H9 (cell line): ENCODE results near the gene DNER. TPM values are rescaled to one million over a fixed set of nuclear protein-coding genes. Genes with fewer than 3 reads are reported as not detected.

Source experiments
- DNase-seq: peaks from one replicate; pipeline ENCODE4 v3.0.0-alpha.2; 2017
- H2AFZ ChIP-seq: one replicate; pipeline ENCODE4 v1.6.1; 2013; ENCODE audit warnings: mild to moderate bottlenecking, low read length, control low read depth, moderate library complexity
- H2AK5ac ChIP-seq: 2 replicates; pipeline ENCODE4 v1.6.1; 2013; ENCODE audit warnings: low read length, control low read depth, mixed read lengths; ENCODE audit not compliant: insufficient read length
- H2BK120ac ChIP-seq: one replicate; pipeline ENCODE4 v1.6.1; 2013; ENCODE audit warnings: low read depth, mild to moderate bottlenecking, low read length, control low read depth, inconsistent platforms; ENCODE audit not compliant: poor library complexity, severe bottlenecking
- H2BK12ac ChIP-seq: 2 replicates; pipeline ENCODE4 v1.6.1; 2013; ENCODE audit warnings: low read length, control low read depth, mixed read lengths, low read depth; ENCODE audit not compliant: insufficient read length
- H2BK15ac ChIP-seq: 2 replicates; pipeline ENCODE4 v1.6.1; 2013; ENCODE audit warnings: low read depth, low read length, control low read depth
- H2BK20ac ChIP-seq: one replicate; pipeline ENCODE4 v1.6.1; 2013; ENCODE audit warnings: low read depth, mild to moderate bottlenecking, low read length, control low read depth, inconsistent platforms; ENCODE audit not compliant: poor library complexity, severe bottlenecking
- H2BK5ac ChIP-seq: 2 replicates; pipeline ENCODE4 v1.6.1; 2013; ENCODE audit warnings: low read length, control low read depth, mixed read lengths; ENCODE audit not compliant: insufficient read length
- H3K14ac ChIP-seq: 2 replicates; pipeline ENCODE4 v1.6.1; 2013; ENCODE audit warnings: low read length, control low read depth; ENCODE audit not compliant: insufficient read depth
- H3K18ac ChIP-seq: 2 replicates; pipeline ENCODE4 v1.6.1; 2013; ENCODE audit warnings: low read depth, mild to moderate bottlenecking, mixed read lengths, low read length, control low read depth; ENCODE audit not compliant: insufficient read length
- H3K23ac ChIP-seq: 2 replicates; pipeline ENCODE4 v1.6.1; 2013; ENCODE audit warnings: low read length, control low read depth, mixed read lengths, low read depth; ENCODE audit not compliant: insufficient read length
- H3K23me2 ChIP-seq: 2 replicates; pipeline ENCODE4 v1.6.1; 2013; ENCODE audit warnings: low read depth, mild to moderate bottlenecking, mixed read lengths, low read length, control low read depth; ENCODE audit not compliant: insufficient read length, poor library complexity, severe bottlenecking
- H3K27ac ChIP-seq: 2 replicates; pipeline ENCODE4 v1.5.1; 2013; ENCODE audit warnings: low read length, control low read depth, mixed read lengths, low read depth; ENCODE audit not compliant: insufficient read length
- H3K27me3 ChIP-seq: 2 replicates; pipeline ENCODE4 v1.6.1; 2013; ENCODE audit warnings: low read length, control low read depth, inconsistent platforms; ENCODE audit not compliant: insufficient read depth
- H3K4ac ChIP-seq: 2 replicates; pipeline ENCODE4 v1.6.1; 2013; ENCODE audit warnings: low read depth, mild to moderate bottlenecking, control low read depth, inconsistent platforms, low read length, moderate library complexity
- H3K4me1 ChIP-seq: 2 replicates; pipeline ENCODE4 v1.6.1; 2013; ENCODE audit warnings: low read length, control low read depth, inconsistent platforms; ENCODE audit not compliant: insufficient read depth
- H3K4me2 ChIP-seq: 2 replicates; pipeline ENCODE4 v1.6.1; 2013; ENCODE audit warnings: low read length, control low read depth, mixed read lengths; ENCODE audit not compliant: insufficient read length, insufficient read depth
- H3K56ac ChIP-seq: 2 replicates; pipeline ENCODE4 v1.6.1; 2013; ENCODE audit warnings: low read depth, mild to moderate bottlenecking, mixed read lengths, low read length, control low read depth; ENCODE audit not compliant: insufficient read length
- H3K79me1 ChIP-seq: 2 replicates; pipeline ENCODE4 v1.6.1; 2013; ENCODE audit warnings: low read depth, mild to moderate bottlenecking, moderate library complexity, low read length, control low read depth, inconsistent platforms; ENCODE audit not compliant: insufficient read depth, poor library complexity, severe bottlenecking
- H3K79me2 ChIP-seq: 2 replicates; pipeline ENCODE4 v1.6.1; 2013; ENCODE audit warnings: low read length, control low read depth, inconsistent platforms; ENCODE audit not compliant: insufficient read depth
- H3K9ac ChIP-seq: 2 replicates; pipeline ENCODE4 v1.6.1; 2013; ENCODE audit warnings: low read length, control low read depth, mixed read lengths; ENCODE audit not compliant: insufficient read length; ENCODE audit errors: extremely low read depth
- H3K9me3 ChIP-seq: one replicate; pipeline ENCODE4 v1.6.1; 2013; ENCODE audit warnings: low read depth, low read length, inconsistent platforms; ENCODE audit not compliant: control insufficient read depth
- H3T11ph ChIP-seq: one replicate; pipeline ENCODE4 v1.6.1; 2013; ENCODE audit warnings: mild to moderate bottlenecking, low read length, control low read depth, inconsistent platforms
- H4K20me1 ChIP-seq: one replicate; pipeline ENCODE4 v1.6.1; 2013; ENCODE audit not compliant: control insufficient read depth, insufficient read length, insufficient read depth
- H4K5ac ChIP-seq: 2 replicates; pipeline ENCODE4 v1.6.1; 2013; ENCODE audit warnings: low read depth, mild to moderate bottlenecking, mixed read lengths, low read length, control low read depth; ENCODE audit not compliant: insufficient read length
- H4K8ac ChIP-seq: replicated peaks from 2 replicates; pipeline ENCODE4 v1.6.1; 2013; ENCODE audit warnings: low read length, control low read depth, mixed read lengths, low read depth; ENCODE audit not compliant: insufficient read length
- H4K91ac ChIP-seq: 2 replicates; pipeline ENCODE4 v1.6.1; 2013; ENCODE audit warnings: low read depth, mild to moderate bottlenecking, moderate library complexity, mixed read lengths, low read length, control low read depth; ENCODE audit not compliant: insufficient read length
- H3K27ac Mint-ChIP-seq, 3 experiments: 2 replicates in 2 of 3; 3 replicates in 1 of 3; pipeline ENCODE4 v1.8.0; 2020 to 2021; ENCODE audit warnings: mixed read lengths in 3 of 3, mild to moderate bottlenecking in 1 of 3, moderate library complexity in 1 of 3
- H3K27me3 Mint-ChIP-seq: 2 replicates; pipeline ENCODE4 v1.8.0; 2021; ENCODE audit warnings: low read depth, mild to moderate bottlenecking, moderate library complexity, mixed read lengths
- H3K36me3 Mint-ChIP-seq, 3 experiments: 2 replicates in 2 of 3; 3 replicates in 1 of 3; pipeline ENCODE4 v1.8.0; 2020 to 2021; ENCODE audit warnings: low read depth in 3 of 3, mixed read lengths in 3 of 3; ENCODE audit not compliant: insufficient read depth in 1 of 3
- H3K4me1 Mint-ChIP-seq, 2 experiments: 2 replicates each; pipeline ENCODE4 v1.8.0; 2020; ENCODE audit warnings: mixed read lengths in 2 of 2
- H3K4me3 Mint-ChIP-seq, 2 experiments: 2 replicates in 1 of 2; 3 replicates in 1 of 2; pipeline ENCODE4 v1.8.0; 2020 to 2021; ENCODE audit warnings: mild to moderate bottlenecking in 2 of 2, mixed read lengths in 2 of 2, moderate library complexity in 1 of 2
- H3K9me3 Mint-ChIP-seq, 2 experiments: 2 replicates in 1 of 2; 3 replicates in 1 of 2; pipeline ENCODE4 v1.8.0; 2020; ENCODE audit warnings: mild to moderate bottlenecking in 2 of 2, mixed read lengths in 2 of 2, moderate library complexity in 1 of 2
- WGBS: extraction: QIAGEN DNeasy Blood & Tissue Kit; methylation state at CpG from one replicate; pipeline ENCODE4 v1.1.7; 2013; ENCODE audit warnings: missing lambda C conversion rate, low lambda C conversion rate, mixed read lengths; ENCODE audit not compliant: insufficient read length; ENCODE audit errors: extremely low coverage; 5-methylcytosine and 5-hydroxymethylcytosine counted together
- total RNA-seq: library from RNA; stranded (reverse); gene quantifications from 2 replicates; pipeline ENCODE4 v1.2.1, GENCODE V29; 2021
- TF ChIP-seq, protein P1 (sequence below): fragments of 200-600 bp; sonication (generic); conservative IDR thresholded peaks from 3 replicates; pipeline ENCODE4 v1.8.0; 2021; ENCODE audit warnings: antibody characterized with exemption, mild to moderate bottlenecking

DNER gene
- total RNA-seq, 1 experiment from 2014 or later: 1.0 TPM

DNA sequence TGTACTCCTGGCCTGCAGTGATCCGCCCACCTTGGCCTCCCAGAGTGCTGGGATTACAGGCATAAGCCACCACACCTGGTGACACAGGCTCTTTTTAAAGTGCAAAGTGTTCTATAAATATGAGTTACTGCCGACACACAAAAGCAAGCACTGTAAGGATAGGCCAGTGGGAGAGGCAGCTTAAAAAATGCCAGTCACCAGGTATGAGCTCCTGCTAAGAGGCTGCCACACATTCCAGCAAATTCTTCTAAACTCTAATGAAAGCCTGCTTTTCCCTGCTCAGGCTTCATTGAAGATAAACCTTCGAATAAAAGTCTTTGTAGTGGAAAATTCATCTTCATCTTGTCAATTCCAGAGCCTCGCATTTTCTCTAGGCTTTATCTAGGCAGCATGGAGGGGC, 240.2 kb downstream of the DNER start:
- no peak for DNase-seq
- H4K8ac ChIP-seq: no peak overlapping the region
- no peak overlapping the region for H2BK5ac ChIP-seq
- TF ChIP-seq, protein P1, sequence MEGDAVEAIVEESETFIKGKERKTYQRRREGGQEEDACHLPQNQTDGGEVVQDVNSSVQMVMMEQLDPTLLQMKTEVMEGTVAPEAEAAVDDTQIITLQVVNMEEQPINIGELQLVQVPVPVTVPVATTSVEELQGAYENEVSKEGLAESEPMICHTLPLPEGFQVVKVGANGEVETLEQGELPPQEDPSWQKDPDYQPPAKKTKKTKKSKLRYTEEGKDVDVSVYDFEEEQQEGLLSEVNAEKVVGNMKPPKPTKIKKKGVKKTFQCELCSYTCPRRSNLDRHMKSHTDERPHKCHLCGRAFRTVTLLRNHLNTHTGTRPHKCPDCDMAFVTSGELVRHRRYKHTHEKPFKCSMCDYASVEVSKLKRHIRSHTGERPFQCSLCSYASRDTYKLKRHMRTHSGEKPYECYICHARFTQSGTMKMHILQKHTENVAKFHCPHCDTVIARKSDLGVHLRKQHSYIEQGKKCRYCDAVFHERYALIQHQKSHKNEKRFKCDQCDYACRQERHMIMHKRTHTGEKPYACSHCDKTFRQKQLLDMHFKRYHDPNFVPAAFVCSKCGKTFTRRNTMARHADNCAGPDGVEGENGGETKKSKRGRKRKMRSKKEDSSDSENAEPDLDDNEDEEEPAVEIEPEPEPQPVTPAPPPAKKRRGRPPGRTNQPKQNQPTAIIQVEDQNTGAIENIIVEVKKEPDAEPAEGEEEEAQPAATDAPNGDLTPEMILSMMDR: no peak
- H3K14ac ChIP-seq: no peak overlapping the region
- H3K27me3 ChIP-seq: no peaks in the 10 kb centered on the region
- no peak overlapping the region for H2BK120ac ChIP-seq
- no peak overlapping the region for H2AFZ ChIP-seq
- no peak overlapping the region for H3K9ac ChIP-seq
- Mint-ChIP-seq H3K27me3 (no peaks in the 10 kb centered on the region; the same call in 1 of the 2 replicates), H3K27ac (peak overlapping the region in 2 of 3 experiments; percentile 17 to 18; a peak in 3 of 7 replicates), H3K36me3 (peaks cover 0 to 7% (median 0%) of the 10 kb centered on the region in 3 experiments; a peak in 1 of 7 replicates), H3K4me1 (peaks cover 20 to 30% of the 10 kb centered on the region in 2 experiments), H3K4me3 (no peak overlapping the region), H3K9me3 (peaks cover 0 to 4% of the 10 kb centered on the region in 2 experiments; a peak in 1 of 5 replicates)
- H4K91ac ChIP-seq: no peak overlapping the region
- no peak overlapping the region for H2AK5ac ChIP-seq
- H3K23ac ChIP-seq: no peak overlapping the region
- H3K79me2 ChIP-seq: no peaks in the 10 kb centered on the region
- no peaks in the 10 kb centered on the region for H3K9me3 ChIP-seq
- H3K23me2 ChIP-seq: no peaks in the 10 kb centered on the region
- no peak overlapping the region for H2BK15ac ChIP-seq
- H3K56ac ChIP-seq: no peak overlapping the region
- H4K20me1 ChIP-seq: no peaks in the 10 kb centered on the region
- H4K5ac ChIP-seq: no peak overlapping the region
- no peak overlapping the region for H2BK12ac ChIP-seq
- H3K4me2 ChIP-seq: no peak overlapping the region
- H3K4ac ChIP-seq: no peak overlapping the region
- no peak overlapping the region for H3K27ac ChIP-seq
- no peak overlapping the region for H3K18ac ChIP-seq
- H2BK20ac ChIP-seq: no peak overlapping the region
- H3T11ph ChIP-seq: no peak overlapping the region
- peaks cover 5% of the 10 kb centered on the region; the same call in 1 of the 2 replicates for H3K4me1 ChIP-seq
- H3K79me1 ChIP-seq: no peaks in the 10 kb centered on the region
- whole genome bisulfite sequencing: no CpG with 5 or more reads among the region's 4 CpGs
